HCEC 1CT (cell line): ENCODE data around the gene USP35.

Experiments
- DNase-seq: peaks from one replicate; pipeline ENCODE4 v3.0.0-alpha.2; 2017

Gene USP35, protein sequence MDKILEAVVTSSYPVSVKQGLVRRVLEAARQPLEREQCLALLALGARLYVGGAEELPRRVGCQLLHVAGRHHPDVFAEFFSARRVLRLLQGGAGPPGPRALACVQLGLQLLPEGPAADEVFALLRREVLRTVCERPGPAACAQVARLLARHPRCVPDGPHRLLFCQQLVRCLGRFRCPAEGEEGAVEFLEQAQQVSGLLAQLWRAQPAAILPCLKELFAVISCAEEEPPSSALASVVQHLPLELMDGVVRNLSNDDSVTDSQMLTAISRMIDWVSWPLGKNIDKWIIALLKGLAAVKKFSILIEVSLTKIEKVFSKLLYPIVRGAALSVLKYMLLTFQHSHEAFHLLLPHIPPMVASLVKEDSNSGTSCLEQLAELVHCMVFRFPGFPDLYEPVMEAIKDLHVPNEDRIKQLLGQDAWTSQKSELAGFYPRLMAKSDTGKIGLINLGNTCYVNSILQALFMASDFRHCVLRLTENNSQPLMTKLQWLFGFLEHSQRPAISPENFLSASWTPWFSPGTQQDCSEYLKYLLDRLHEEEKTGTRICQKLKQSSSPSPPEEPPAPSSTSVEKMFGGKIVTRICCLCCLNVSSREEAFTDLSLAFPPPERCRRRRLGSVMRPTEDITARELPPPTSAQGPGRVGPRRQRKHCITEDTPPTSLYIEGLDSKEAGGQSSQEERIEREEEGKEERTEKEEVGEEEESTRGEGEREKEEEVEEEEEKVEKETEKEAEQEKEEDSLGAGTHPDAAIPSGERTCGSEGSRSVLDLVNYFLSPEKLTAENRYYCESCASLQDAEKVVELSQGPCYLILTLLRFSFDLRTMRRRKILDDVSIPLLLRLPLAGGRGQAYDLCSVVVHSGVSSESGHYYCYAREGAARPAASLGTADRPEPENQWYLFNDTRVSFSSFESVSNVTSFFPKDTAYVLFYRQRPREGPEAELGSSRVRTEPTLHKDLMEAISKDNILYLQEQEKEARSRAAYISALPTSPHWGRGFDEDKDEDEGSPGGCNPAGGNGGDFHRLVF

DNA sequence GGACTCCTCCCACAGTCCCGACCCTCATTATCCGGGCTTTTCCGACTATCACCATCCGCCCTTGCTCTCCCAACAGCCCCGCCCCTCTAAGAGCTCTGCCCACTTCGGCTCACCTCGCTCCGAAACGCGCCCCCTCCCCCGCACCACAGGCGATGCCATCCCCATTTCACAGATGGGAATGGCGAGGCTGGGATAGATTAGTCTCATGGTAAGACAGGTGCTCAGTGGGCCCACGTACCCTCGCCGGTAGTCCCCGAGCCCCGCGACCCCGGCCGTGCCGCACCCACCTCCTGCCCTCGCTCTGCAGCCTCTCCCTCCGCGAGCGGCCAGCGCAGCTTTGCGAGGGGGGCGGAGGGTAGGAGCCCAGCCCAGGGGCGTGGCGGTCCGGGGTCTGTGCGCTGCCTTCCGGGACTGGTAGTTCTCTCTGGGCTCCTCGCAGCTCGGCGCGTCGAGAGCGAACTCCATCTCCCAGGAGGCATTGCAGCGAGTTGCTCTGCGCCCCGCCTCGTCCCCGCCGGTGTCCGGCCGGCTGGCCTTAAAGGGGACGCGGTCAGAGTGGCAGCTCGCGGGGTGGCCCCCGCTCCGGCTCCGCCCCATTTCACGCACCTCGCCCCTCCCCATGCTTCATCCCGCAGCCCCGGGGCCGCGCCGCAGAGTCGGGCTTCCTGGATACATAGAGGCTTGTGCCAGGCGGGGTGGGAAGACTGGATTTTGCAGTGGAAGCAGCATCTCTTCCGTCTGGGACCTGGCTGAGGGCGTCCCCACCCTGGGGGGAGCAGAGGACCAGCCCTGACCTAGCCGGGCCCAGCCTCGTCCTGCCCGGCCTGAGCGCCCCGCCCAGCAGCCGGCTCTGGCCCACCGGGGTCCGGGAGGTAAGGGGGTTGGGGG lies at the start of gene USP35, which contains the start of gene KCTD21:
TSS of gene USP35 (plus strand) at position 634 of the 888 bp plus-strand sequence. CDS start 7,327 bp downstream, outside the sequence.
TSS of gene KCTD21 (minus strand) at position 341 of the 888 bp plus-strand sequence. CDS start 14,072 bp downstream, outside the sequence.
- DNase-seq = peak; percentile 98

DNA sequence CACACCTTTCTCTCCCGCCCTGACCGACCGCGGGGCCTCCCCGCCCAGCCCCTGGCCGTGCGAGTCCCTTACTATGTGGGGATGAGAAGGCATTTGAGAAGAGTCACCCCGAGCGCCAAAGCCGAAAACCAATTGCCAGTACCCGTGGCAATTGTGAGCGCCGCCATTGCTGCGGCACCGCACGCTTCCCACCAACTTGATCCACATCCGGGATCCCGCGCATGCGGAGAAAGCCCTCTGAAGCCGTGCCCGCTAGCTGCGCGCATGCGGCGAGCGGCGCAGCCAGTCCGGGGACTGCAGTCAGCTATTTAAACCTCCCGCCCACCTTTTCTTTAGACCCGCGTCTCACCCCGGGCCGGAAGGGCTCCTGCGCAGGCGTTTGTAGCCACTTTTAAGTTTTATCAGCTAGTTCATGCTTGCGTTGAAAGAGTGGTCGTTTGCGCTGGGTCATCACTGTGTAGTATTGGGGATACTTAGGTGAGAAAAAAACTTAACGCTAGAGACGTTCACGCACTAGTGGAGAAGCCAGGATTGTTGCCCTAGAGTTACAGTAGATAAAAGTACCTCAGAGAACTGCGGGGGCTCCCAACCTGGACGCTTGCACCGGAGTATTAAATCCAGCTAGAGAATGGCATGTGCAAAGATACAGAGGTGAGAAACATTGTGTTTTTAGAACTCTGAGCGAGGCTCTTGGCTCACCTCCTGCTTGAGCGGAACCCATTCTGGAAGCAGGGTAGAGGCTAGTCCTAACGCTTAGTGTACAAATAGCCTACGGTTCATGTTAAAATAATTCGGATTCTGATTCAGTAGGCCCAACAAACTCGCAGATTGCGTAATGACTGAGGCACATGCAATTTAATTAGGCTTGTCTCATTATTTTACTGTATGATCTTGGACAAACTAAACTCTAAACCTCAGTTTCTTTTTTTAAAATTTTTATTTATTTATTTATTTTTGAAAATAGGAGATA lies 49.0 kb upstream of the USP35 start, which contains the start of gene ALG8:
TSS of gene ALG8 (minus strand) at position 205 of the 970 bp plus-strand sequence. CDS start at position 167, 38 bp downstream.
- peak; percentile 90 for DNase-seq

DNA sequence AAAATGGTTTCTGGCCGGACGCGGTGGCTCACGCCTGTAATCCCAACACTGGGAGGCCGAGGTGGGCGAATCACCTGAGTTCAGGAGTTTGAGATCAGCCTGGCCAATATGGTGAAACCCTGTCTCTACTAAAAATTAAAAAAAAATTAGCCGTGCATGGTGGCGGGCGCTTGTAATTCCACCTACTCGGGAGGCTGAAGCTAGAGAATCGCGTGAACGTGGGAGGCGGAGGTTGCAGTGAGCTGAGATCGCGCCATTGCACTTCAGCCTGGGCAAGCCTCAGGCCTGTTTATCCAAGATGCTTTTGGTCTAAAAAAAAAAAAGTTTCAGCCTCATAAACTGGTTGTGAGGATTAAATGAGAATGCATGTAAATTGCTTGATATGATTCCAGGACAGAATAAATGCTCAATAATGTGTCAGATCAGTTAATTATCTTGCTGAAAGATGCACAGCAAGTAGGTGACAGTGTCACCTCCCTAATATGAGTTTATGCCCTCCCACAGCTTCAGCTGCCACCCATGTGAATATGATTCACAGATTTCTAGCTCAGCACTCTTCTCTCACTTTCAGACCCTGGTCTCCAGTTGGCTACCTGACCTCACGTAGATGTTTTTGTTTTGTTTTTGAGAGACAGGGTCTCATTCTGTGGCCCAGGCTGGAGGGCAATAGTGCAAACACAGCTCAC lies 48.2 kb upstream of the USP35 start:
- DNase-seq = no peak

DNA sequence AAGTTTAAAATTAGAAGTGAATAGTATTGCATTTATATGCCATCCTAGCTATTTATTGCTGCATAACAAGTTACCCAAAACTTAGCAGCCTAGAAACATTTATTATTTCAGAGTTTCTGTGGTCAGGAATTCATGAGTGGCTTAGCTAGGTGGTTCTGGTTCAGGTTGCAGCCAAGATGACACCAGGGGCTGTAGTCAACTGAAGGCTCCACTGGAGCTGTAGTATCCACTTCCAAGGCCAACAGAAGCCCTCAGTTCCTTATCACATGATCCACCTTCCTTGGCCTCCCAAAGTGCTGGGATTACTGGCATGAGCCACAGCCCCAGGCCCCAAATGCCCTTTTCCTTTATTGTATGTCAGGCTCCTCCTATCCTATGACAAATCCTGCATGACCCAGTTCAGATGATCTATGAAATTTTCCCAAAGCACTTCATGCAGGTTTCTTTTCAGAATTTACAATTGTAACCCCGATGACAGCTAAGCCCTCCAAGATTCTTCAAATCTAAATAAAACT lies 43.2 kb upstream of the USP35 start:
- no peak for DNase-seq

DNA sequence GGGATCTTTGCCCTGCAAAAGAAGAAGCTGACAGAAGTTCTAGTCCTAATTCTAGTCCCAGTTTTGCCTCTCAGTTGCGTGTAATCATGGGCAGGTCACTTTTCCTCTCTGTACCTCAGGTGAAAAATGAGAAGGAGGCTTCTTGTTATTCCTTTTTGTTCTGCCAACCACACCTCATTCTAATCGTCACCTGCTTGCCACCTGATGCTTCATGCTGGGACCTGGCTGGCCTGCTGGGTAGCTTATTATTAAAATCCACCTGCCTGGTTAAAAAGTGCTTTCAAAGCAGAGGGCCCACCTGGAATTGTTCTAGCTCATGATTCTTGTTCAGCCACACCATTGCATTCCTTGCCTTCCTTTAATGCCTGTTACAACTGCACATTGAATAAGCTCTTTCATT lies 40.9 kb upstream of the USP35 start:
- no peak for DNase-seq

DNA sequence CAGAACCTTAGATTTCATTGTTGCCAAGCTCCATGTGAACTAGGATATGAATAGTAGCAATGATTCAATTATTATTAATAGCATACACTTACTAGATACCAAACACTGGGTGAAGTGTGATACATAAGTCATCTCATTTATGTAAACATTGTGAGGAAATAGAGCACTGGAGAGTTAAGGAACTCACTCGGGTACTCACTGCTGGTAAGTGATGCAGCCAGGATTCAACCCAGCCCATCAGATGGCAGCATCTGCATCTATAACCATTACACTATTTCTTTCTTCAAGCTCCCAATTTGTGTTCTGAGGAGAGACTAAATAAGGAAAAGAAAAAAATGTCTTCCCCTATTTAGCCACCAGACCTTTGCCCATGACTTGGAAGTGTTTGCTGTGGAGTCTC lies 39.1 kb upstream of the USP35 start:
- DNase-seq = peak; percentile 92

DNA sequence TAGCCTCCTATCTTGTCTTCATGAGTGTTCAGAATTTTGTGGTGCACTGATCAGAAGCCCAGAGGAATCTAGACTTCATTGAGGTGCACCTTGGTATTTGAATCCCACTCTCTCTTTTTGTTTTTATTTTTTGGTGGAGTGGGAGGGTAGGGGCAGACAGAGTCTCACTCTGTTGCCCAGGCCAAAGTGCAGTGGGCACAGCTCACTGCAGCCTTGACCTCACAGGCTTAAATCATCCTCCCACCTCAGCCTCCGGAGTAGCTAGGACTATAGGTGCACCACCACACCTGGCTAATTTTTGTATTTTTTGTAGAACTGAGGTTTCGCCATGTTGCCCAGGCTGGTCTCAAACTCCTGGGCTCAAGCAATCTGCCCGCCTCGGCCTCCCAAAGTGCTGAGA lies 38.4 kb upstream of the USP35 start:
- DNase-seq = no peak

DNA sequence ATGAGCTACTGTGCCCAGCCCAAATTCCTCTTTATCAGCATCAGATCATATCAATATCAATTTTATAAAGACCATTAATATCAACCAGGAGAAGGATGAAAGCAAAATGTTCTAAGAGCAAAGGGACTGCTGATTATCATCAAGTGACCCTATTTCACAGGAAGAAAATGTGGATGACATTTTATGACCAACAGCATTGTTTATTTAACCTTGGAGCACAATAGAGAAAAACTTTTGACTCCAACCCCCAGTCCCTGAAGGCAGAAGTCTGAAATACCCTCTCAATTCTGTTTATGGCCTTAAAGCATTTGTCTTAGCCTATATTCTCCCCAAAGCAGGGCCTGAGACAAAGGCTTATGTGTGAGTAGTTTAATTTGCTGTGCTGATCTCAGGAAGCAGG lies 38.0 kb upstream of the USP35 start:
- DNase-seq = no peak

DNA sequence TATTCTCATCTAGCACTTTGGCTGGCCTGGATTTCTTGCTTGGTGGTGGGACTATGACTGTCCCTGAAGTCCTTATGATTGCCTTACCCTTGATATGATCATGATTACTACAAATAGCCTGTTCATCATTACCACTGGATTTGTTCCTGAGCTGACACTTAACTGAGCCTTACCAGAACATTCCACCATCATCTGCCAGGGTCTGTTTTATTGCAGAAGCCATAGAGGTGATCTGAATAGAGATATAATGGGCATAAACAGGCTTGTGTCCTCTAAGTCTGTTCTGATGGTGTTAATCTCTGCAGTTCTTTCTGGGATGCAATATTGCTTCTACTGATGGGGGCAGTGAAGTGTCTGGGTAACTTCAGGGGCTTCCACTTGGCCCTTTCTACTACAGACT lies 36.9 kb upstream of the USP35 start:
- no peak for DNase-seq

DNA sequence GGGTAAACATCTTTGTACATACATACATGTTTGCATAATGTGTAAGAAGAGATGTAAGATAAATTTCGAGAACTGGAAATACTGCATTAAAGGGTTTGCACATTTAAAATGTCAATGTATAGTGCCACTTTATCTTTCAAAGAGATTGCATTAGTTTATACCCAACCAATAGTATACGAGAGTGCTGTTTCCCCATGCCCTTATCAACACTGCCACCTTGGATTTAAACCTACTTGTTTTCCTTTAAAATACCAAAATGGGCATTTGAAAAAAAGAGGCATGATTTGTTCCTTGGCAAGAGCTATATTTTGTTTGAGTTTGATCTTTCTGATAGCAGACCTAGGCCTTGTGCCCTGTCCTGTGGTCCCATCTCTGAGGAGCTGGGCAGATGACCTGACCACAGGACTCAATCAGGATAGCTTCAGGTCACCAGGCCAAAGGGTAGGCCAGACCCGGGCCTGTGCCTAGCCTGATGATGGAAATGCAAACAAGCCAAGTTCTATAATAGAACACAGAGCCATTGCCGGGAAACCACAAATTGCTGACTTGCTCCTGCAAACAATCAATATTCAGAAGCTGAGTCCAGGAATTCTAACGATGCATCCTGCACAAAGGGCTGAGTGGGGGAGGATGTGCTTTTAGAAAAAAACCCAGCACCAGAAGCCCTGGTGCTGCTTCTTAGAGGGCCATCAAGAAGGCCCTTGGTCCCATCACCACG lies 32.4 kb upstream of the USP35 start:
- DNase-seq = no peak

DNA sequence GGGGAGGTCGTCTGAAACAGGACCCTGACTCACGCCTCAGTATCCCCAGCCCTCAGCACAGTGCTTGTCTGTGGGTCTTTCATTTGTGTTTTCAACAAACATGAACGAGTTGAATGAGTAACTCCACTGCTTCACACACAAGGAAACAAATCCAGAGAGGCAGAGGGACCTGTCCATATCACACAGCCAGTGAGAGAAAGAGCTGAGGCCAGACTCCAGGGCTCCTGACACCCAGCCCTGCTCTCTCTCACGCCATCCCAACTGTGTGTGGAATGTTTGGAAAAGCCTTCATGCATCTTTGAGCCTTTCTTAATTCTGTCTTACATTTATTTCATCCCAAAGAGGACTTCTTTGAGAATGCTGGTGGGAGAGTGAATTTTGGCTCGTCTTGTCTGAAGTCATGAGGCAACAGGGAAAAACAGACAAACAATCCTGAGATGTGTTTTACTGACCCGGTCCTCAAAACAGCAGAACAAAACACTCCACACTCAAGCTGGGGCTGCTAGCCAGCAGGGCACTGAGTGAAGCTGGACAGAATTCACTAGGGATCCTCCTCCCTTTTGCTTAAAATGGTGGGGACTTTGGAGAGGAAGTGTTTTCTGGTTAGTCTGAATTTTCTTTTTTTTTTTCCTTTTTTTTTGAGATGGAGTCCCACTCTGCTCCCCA lies 29.6 kb upstream of the USP35 start:
- DNase-seq = no peak

DNA sequence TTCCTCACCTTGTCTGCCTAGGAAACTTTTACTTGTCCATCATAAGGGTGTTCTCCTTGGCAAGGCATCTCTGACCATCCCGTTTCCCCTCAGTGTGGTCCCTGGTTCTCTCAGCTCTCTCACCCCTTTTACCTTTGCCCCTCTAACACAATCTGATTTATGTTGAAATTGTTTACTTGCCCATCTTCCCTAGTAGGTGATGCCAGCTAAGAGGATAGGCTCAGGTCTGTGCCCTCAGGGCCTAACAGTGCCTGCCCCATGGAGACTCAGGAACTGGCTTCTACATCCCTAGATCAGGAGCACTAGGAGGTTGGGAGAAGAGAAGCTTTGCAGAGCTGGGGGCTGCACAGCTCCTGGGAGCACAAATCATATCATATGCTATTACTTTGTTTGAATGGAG lies 28.2 kb upstream of the USP35 start:
- no peak for DNase-seq

DNA sequence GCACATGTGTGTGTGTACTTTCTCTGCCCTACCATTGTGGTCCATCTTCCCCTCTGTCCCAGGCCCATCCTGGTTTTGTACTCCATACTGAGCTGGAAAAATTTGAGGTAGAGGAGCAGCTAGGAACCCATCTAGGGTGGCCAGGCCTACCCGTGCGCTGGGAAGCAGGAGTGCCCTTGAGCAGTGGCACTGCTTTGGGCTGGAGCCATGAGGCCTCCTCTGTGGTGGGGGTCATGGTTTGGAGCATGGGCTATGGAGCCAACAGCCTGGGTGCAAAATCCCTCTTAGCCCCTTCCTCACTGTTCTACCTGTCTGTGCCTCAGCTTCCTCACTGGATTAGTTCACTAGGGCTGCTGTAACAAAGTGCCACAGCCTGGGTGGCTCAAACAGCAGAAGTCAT lies 27.4 kb upstream of the USP35 start:
- DNase-seq = no peak

DNA sequence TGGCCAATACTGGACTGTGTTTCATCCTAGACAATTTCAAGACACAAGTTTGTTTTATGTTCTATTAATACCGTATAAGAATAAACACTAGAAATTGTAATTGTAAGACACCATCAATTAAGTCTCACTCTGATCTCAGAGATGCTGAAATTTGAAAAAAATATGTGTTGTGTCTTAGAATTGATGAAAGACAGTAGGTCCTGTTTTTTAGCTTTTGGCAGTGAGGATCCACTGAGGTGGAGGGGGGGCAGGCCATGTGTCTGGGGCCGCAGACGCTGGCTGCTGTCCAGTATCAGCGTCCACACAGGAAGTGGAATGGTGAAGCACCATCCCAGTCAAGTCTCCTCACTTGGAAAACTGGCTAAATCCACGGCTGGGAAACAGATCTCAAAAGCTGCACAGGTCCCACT lies 26.8 kb upstream of the USP35 start:
- no peak for DNase-seq

DNA sequence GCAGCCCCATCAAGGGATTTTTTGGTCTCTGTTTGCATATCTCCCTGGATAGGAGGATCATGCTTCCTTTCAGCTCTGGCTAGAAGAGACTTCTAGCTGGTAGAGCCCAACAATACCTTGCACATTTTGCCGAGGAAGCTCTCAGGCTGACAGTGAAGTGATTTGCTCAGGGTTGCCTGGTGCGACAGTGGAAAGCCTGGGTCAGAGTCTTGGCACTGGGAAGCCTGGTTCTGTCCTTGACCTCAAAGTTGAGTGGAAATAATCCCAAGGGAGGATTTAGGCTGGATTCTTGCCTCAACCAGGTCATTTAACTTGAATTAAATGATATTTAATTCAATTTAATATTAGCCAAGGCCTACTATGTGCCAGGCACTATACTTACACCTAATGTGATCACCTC lies 24.9 kb upstream of the USP35 start:
- DNase-seq = no peak

DNA sequence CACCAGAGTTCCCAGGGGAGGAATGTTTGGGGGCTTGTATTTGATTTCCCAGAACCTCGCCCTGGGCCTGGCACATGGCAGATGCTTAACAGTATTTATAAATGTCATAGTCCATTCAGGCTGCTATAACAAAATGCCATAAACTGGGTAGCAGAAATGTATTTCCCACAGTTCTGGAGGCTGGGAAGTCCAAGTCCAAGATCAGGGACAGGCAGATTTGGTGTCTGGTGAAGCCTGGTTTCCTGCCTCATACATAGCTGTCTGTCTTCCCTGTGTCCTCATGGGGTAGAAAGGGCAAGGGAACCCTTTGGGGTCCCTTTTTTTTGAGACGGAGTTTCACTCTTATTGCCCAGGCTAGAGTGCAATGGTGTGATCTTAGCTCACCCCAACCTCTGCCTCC lies 24.2 kb upstream of the USP35 start:
- DNase-seq = no peak

DNA sequence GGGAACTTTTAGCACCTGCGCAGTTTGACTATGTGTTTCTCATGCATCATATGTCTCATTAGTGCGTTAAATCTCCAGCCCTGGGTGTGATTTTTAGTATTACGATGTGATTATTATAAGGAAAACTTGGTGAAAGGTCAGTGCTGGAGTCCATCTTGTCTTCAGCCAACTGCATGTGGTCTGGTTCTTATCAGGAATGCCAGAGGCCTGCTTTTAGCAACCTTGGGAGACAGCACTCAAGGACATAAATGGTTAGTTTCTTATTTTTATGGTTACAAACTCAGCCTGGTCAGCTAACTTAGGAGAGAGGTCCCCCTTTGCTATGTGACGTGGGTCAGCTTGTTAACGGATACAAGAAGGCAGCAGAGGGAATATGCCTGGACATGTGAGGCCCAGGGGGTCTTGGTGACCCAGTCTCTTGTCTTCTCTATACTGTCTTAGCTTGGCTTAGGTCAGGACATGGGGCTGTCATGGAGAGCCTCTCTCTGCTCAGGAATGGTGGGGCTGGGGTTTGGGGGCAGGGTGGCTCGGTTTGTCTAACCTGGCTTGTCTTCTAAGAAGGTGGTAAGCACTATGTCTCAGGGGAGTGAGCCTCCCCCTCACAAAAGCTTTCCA lies 21.8 kb upstream of the USP35 start:
- DNase-seq = no peak
